Lower leg skin (tissue), 3 donors: ENCODE results near the gene IGSF21.

ENCODE experiments used
- POLR2A ChIP-seq, 2 donors: fragments of 450-650 bp; IDR thresholded peaks; one replicate each; pipeline ENCODE4 v1.6.1; 2016 to 2017; ENCODE audit warnings: antibody characterized with exemption in 2 of 2, mild to moderate bottlenecking in 1 of 2, moderate library complexity in 1 of 2
- TF ChIP-seq, protein P1 (sequence below), 3 donors: fragments of 450-650 bp; IDR thresholded peaks; one replicate each; pipeline ENCODE4 v1.5.1; 2016; ENCODE audit warnings: antibody characterized with exemption in 3 of 3, mild to moderate bottlenecking in 3 of 3, moderate library complexity in 2 of 3

DNA sequence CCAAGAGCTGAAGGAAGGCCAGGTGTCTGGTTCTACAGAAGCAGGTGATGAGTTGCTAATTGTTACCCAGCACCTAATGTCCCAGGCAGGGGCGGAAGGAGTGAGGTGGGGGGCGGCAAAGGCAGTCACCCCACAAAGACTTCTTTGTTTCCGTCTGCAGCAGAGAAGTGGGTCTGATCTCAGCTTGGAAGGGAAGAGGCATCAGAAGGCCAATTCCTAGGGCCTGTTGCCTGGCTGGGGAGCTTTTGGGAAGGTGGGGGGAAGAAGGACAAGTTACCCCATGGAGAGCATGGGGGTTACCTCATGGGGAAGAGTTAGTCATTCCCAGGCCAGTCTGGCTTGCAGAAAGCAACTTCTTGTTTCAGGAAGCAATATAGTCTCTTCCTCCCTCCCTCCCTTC lies 10.9 kb downstream of the IGSF21 start:
- TF ChIP-seq, protein P1, sequence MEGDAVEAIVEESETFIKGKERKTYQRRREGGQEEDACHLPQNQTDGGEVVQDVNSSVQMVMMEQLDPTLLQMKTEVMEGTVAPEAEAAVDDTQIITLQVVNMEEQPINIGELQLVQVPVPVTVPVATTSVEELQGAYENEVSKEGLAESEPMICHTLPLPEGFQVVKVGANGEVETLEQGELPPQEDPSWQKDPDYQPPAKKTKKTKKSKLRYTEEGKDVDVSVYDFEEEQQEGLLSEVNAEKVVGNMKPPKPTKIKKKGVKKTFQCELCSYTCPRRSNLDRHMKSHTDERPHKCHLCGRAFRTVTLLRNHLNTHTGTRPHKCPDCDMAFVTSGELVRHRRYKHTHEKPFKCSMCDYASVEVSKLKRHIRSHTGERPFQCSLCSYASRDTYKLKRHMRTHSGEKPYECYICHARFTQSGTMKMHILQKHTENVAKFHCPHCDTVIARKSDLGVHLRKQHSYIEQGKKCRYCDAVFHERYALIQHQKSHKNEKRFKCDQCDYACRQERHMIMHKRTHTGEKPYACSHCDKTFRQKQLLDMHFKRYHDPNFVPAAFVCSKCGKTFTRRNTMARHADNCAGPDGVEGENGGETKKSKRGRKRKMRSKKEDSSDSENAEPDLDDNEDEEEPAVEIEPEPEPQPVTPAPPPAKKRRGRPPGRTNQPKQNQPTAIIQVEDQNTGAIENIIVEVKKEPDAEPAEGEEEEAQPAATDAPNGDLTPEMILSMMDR (IDR thresholded peaks at IDR 0.05), result no peak
- no peak for TF ChIP-seq POLR2A (IDR thresholded peaks at IDR 0.05)
